ENCODE results near the gene MREG.

DNA sequence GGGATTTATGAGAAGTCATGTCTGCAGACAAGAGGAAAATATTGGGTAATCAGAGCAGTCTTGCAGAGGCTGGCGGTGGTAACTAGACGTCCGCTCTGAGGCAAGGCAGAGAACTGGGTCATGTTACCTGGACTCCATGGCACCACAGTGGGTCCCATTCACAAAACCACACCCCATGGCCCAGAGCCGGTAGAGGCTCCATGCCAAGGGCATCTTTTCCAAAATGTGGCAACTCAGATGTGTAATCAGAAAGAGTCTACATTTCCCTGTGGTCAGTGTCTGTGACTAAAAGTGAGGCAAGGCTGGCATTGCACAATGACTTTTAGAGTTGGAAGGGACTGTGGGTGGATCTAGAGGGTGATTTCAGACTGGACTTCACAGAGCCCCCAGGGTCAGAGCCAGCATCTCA lies 113.1 kb downstream of the MREG start:
- TF ChIP-seq, protein P1, sequence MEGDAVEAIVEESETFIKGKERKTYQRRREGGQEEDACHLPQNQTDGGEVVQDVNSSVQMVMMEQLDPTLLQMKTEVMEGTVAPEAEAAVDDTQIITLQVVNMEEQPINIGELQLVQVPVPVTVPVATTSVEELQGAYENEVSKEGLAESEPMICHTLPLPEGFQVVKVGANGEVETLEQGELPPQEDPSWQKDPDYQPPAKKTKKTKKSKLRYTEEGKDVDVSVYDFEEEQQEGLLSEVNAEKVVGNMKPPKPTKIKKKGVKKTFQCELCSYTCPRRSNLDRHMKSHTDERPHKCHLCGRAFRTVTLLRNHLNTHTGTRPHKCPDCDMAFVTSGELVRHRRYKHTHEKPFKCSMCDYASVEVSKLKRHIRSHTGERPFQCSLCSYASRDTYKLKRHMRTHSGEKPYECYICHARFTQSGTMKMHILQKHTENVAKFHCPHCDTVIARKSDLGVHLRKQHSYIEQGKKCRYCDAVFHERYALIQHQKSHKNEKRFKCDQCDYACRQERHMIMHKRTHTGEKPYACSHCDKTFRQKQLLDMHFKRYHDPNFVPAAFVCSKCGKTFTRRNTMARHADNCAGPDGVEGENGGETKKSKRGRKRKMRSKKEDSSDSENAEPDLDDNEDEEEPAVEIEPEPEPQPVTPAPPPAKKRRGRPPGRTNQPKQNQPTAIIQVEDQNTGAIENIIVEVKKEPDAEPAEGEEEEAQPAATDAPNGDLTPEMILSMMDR (IDR thresholded peaks at IDR 0.05; ENCODE audit: low read depth, low read length, poor library complexity, severe bottlenecking), result no peak
- TF ChIP-seq EZH2phosphoT487 (IDR thresholded peaks at IDR 0.05; ENCODE audit: borderline replicate concordance, low read length), result no peak
